ENCODE results near the gene GPBP1.
A peak's percentile ranks its signal among the peaks of the same experiment; 100 is the strongest.
"Not testable (repeated sequence)": the region's sequence is repeated elsewhere in the genome, so short reads cannot be mapped to it uniquely, and the experiment has no call there.

The GPBP1 gene, protein sequence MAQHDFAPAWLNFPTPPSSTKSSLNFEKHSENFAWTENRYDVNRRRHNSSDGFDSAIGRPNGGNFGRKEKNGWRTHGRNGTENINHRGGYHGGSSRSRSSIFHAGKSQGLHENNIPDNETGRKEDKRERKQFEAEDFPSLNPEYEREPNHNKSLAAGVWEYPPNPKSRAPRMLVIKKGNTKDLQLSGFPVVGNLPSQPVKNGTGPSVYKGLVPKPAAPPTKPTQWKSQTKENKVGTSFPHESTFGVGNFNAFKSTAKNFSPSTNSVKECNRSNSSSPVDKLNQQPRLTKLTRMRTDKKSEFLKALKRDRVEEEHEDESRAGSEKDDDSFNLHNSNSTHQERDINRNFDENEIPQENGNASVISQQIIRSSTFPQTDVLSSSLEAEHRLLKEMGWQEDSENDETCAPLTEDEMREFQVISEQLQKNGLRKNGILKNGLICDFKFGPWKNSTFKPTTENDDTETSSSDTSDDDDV

DNA sequence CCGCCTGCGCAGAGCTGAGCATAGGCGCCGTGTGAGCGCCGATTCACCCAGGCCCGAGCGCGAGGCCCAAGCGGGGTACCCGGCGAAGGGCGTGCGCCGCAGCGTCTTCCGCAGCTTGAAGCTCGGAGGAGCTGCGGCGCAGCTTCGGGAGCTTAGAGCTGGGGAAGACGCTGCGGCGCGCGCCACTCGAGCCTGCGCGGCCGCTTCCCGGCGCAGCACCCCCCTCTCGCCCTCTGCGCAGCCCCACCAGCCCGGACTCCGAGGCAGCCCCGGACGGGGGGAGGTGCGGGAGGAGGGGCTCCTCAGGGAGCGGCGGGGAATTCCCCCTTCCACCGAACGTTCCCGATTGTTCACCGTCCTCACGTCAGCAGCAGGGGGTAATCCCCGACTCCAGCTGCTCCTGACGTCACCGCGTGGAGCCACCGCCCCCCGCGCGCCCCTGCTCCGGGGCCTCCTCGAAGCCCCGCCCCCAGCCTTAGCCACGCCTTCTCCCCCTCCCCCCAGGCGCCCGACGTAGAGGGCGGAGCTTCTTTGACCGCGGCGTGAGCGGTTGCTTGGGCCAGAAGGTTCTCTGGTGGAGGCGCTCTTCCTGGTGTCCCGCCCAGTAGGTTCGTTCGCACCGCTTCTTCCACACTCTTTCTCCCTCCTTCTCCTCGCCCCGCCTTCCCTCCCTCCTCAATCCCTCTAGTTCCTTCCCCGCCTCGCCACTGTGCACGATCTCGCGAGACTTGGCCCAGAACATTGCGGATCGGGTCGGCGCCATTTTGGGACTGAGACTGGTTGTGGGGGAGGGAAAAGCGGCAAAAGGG, at the start of gene GPBP1:
Gene GPBP1, plus strand, starts transcription at position 741 of the 809 bp plus-strand sequence. CDS start 40,072 bp downstream, outside the sequence.
- DNase-seq (ENCODE audit: low read depth in 2 of 2), result peak; percentile 99

DNA sequence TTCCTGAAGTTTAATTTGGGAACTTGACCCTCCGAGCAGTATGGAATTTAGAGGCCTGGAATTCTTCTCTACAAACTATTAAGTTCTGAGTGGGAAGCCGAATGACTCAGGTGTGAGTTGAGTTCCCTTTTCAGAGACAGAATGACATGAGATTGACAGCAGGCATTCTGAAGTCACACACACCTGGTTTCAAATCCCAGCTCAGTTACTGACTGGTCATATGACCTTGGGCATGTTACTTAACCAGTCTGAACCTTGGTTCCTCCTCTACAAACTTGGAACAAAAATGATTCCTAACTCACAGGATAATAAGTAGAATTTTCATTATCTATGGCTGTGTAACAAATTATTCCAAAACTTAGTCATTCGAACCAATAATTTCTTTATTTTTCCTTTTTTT, 45.5 kb upstream of the GPBP1 start:
- DNase-seq (ENCODE audit: low read depth in 2 of 2), result no peak

DNA sequence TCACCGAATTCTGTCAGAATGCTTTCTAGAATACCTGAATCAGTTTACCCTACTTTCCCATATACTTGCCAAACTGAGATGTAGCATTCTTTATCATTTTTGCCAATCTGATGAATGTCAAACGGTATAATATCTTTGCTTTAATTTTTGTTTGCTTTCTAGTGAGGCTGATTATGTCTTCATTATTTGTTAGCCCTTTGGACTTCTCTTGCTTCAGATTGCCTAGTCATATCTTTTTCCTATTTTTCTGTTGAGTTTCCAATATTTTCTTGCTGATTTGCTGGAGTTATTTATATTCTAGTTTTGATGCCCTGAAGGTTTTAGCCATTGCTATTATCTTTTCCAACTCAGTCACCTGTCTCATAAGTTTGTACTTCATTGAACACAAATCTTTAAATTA, 40.3 kb upstream of the GPBP1 start:
- no peak for DNase-seq (ENCODE audit: low read depth in 2 of 2)

DNA sequence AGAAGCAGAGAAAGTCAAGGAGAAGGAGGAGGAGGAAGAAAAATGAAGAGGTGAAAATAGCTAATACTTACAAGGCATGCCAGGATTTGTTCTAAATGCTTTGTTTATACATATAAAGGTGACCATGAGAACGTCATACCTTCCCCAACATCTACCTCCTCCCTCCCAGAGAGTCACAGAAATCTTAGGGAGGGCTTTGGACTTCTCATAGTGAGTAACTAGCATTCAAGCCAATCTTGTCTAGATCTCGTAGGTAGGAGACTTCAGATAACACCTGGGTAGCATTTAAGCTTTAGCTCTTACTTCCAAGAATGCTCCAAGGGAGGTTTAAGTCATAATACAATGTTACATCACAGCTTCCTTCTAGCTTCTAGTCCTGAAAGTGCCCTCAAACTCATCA, 36.5 kb upstream of the GPBP1 start:
- no peak for DNase-seq (ENCODE audit: low read depth in 2 of 2)

DNA sequence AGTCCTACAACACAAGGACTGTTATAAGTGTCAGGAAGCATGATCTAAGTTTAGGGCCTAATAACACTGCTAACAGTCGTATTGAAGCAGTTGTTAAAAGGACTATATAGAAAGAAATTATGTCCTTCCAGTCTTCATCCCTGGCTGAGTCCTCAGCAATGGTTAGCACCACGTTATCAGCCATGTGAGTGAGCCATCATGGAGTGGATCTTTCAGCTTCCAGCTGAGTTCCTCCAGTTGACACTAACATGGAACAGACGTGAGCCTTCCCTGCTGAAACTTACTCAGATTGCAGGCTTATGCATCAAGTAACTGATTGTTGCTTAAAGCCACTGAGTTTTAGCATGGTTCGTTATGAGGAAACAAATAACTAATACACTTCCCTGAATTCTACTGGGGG, 21.5 kb upstream of the GPBP1 start:
- DNase-seq (ENCODE audit: low read depth in 2 of 2), result no peak

DNA sequence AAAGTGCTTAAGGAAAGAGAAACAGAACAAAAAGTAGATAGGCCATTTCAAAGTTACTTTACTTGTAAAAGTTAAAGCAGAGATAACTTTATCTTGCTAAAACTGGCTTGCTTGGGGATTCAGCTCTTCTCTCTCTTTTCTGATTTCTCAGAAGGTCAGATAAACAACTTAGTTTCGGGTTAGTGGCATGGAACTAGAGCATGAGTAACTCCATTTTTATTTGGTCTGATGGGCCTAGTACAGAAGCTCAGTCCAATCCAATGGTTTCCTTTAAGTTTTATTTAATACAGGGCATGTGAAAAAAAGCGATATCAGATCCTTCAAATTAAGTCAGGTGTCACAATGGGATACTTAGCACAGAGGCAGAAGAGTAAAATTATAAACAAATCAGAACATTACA, 18.8 kb upstream of the GPBP1 start:
- DNase-seq (ENCODE audit: low read depth in 2 of 2), result no peak

DNA sequence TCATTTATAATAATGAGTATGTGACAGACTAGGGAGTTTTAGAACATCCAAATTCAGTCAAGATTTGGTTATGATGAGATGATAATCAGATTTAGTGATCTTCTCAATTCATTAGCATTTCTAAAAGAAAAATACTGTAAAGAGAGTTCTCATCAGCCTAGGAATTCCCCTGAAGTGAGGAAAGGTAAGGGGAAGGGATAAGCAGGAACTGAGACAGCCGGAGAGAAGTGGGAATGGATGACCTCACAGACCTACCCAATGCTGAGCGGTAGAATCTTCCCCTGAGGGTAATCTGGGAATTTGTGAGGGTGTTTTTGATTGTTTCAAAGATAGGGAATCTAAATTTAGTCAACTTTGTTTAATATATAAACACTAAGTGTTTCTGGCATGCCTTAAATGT, 16.7 kb upstream of the GPBP1 start:
- DNase-seq (ENCODE audit: low read depth in 2 of 2), result no peak

DNA sequence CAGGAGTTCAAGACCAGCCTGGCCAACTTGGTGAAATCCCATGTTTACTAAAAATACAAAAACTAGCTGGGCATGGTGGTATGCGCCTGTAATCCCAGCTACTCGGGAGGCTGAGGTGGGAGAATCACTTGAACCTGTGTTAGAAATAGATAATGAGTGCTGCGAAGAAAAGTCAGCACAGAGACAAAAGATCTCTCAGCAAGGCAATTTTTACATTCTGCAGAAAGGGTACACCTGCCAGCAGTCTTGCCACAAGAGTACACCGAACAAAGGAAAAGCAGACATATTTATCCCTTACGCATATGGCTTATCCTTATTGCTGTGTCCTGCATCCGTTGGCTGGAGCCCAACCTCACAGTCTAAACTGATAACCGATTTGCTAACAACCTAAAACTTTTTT, 16.2 kb upstream of the GPBP1 start:
- no peak for DNase-seq (ENCODE audit: low read depth in 2 of 2)

DNA sequence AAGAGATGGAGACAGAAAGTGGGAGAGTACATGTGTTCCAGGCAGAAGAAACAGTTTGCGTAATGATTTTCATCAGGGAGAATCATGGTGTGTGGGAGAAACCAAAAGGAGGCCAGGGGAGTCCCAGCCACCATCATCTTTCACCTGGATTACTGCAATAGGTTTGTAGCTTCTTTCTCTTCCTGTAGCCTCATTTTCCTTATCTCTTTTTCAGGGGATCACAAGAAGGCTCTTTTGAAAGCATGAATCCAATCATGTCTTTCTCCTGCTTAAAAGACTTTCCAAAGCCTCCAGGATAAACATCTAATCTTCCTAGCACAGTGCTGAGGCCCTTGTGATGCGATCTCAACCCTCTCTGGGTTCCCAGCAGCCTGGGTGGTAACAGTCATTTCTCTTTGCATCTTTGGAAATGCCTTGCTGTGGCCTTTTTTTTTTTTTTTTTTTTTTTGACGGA, 10.3 kb upstream of the GPBP1 start:
- DNase-seq (ENCODE audit: low read depth in 2 of 2), result no peak

DNA sequence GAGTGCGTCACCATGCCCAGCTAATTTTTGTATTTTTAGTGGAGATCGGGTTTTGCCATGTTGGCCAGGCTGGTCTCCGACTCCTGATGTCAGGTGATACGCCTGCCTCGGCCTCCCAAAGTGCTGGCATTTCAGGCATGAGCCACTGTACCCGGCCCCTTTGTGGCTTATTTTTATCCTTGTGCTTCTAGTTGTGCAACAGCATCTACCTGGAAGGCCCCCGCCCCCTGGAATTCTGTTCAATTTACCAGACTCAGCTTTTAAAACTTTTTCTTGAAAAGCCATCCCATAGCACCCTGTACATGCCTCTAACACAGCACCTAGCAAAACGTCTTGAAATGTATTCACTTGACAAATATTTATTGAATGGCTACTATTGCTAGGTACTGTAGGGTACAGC, 9.7 kb upstream of the GPBP1 start:
- DNase-seq (ENCODE audit: low read depth in 2 of 2), result no peak

DNA sequence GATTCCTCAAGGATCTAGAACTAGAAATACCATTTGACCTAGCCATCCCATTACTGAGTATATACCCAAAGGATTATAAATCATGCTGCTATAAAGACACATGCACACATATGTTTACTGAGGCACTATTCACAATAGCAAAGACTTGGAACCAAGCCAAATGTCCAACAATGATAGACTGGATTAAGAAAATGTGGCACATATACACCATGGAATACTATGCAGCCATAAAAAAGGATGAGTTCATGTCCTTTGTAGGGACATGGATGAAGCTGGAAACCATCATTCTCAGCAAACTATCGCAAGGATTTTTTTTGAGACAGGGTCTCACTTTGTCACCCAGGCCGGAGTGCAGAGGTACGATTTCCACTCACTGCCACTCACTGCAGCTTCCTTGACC, 8.7 kb upstream of the GPBP1 start:
- DNase-seq (ENCODE audit: low read depth in 2 of 2), result not testable (repeated sequence)

DNA sequence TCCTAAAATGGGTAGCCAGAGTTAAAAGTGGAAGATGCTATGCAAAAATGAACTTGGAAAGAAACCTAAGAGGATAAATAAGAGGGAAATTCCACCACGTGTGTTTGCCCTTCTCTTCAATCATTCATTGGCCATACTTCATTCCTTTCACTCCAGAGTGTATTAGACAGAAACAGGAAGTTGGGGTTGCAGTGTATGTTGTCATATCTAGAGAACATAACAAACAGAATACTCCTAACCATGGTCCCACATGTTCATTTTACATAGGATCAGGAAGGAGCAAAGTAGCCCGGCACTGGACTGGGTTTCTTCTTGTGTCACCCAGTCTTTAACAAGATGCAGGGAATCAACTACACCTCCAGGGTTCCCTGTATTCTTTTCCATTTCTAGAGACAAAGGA, 7.6 kb upstream of the GPBP1 start:
- no peak for DNase-seq (ENCODE audit: low read depth in 2 of 2)

DNA sequence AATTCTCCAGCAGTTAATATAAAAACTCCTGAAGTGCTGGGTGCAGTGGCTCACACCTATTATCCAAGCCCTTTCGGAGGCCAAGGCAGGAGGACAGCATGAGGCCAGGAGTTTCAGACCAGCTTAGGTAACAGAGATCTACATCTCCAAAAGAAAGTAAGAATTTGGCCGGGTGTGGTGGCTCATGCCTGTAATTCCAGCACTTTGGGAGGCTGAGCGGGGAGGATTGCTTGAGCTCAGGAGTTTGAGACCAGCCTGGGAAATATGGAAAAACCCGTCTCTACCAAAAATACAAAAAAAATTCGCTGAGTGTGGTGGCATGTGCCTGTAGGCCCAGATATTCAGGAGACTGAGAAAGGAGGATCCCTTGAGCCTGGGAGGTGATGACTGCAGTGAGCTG, 6.7 kb upstream of the GPBP1 start:
- no peak for DNase-seq (ENCODE audit: low read depth in 2 of 2)

DNA sequence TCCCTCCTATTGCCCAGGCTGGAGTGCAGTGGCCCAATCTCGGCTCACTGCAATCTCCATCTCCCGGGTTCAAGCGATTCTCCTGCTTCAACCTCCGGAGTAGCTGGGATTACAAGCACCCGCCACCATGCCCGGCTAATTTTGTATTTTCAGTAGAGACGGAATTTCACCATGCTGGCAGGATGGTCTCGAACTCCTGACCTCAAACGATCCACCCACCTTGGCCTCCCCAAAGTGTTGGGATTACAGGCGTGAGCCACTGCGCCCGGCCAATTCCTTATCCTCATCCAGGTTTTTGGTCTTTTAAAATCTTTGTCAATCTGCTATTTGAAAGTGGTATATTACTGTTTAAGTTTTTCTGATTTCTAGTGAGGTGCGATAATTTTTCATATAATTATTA, 3.7 kb upstream of the GPBP1 start:
- not testable (repeated sequence) for DNase-seq (ENCODE audit: low read depth in 2 of 2)

DNA sequence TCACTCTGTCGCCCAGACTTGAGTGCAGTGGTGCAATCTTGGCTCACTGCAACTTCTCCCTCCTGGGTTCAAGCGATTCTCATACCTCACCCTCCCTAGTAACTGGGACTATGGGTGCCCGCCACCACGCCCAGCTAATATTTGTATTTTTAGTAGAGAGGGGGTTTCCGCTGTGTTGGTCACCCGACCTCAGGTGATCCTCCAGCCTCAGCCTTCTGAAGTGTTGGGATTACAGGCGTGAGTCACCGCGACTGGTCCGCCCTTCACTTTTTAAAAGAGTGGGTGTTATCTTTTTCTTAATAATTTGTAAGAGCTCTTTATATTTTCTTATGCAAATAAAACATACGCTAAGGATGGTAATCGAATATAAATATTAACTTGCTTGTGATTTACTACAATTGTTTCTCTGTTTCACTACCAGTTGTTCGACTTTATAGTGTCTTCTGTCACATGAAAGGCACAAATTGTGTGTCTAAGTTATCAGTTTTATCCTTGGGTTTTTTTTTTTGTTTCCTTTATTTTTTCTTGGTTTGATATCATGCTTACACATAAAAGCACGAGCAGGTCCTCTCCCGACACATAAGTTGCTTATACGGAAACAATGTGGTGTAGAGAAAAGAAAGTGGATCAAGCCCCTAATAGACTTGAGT, 1.9 kb upstream of the GPBP1 start:
- DNase-seq (ENCODE audit: low read depth in 2 of 2), result no peak

DNA sequence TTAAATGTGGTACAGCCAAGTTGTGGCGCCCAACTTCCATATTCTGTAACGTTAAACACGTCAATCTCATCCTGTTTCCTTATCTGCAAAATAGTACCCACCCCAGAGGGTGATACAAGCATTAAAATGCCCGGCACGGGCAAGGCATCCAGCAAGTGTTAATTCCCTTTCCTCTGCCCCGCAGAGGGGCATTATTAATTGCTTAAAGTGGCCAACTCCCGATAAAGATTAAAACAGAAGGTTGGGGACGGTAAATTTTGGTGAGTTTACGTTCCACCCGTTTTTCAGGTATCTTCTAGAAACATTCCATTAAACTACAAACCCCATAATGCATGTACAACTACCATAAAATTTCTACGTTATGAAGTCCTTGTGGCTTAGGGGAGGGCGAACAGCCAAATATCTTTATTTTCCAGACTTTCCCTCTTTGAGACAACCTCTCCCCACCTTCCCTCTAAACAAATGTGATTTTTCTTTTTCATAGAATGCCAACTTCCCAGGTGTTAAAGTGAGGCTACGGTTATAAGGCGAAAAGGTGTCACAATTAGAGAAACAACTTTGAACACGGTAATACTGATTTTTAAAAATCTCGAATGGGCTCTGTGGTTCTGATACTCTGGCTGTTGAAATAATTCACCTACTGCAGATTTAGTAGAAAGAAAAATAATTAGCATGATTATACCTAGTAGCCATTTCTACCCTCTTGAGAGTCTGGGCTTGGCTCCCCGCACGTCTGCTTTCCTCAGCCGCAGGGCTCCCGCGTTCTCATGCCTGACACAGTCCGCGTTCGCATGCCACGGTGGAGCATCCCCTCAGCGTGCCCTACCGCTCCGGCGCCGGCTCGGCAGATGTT, 1.2 kb upstream of the GPBP1 start:
- no peak for DNase-seq (ENCODE audit: low read depth in 2 of 2)

DNA sequence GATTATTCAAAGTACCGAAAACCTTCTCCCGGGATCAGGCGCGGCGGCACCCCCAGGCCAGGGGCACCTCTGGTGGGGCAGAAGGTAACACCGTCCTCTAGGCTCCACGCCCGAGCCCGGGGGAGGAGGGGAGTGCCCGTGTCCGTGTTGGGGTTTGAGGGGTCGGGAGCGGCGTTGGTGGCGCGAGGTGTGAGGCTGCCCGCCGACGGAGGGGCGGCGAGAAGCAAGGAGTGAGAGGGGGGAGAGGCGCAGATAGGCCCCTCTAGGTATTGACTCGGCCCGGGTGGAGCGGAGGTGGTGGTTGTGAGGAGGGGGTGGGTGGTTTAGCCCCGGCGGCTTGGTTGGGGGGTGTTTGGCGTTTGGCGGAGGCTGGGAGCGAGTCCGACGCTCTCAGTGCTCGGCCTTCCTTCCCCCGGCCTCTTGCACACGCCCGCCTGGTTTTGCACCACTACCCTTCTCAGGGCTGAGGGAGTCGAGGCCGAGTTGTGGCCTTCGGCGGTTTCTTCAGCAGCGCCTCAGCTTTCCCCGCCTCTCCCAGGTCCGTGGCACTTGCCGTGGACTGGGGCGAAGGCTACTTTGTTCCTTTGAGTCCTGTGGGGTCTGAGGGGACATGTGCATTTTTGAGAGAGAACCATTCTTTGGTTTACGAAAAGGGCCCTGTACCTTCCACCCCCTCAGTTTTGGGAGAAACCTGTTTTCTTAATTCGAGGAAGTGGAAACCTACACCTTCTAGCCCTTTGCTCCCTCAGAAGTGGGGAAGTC, 450 bp downstream of the GPBP1 start:
- no peak for DNase-seq (ENCODE audit: low read depth in 2 of 2)

DNA sequence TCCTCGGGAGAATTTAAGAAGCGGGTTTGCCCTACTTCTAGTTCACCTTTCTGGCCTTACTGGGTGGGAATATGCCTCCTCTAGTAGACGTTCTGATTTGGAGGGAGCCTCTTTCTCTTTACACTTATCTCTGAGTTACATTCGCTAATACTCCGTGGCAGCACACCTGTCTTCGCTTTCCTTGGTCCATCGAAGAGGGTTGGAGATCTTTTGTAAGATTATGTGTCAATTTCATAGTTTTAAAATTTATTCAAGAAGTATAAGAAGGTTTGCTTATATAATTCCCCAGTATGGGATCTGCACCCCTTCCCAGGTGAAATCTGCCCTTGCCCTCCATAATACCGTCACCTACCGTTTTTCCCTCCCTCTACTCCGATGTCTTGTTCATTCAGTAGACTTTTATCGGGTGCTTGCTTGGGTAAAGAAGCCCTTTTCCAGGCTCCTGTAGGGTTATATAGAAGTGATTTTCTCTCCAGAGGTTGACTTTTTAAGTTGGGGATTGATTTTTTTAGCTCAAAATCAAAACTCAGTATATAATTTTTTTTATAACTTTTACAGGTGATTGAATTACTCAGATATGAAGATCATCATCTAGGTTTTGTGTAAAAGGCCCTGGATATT, 1.1 kb downstream of the GPBP1 start:
- DNase-seq (ENCODE audit: low read depth in 2 of 2), result no peak

DNA sequence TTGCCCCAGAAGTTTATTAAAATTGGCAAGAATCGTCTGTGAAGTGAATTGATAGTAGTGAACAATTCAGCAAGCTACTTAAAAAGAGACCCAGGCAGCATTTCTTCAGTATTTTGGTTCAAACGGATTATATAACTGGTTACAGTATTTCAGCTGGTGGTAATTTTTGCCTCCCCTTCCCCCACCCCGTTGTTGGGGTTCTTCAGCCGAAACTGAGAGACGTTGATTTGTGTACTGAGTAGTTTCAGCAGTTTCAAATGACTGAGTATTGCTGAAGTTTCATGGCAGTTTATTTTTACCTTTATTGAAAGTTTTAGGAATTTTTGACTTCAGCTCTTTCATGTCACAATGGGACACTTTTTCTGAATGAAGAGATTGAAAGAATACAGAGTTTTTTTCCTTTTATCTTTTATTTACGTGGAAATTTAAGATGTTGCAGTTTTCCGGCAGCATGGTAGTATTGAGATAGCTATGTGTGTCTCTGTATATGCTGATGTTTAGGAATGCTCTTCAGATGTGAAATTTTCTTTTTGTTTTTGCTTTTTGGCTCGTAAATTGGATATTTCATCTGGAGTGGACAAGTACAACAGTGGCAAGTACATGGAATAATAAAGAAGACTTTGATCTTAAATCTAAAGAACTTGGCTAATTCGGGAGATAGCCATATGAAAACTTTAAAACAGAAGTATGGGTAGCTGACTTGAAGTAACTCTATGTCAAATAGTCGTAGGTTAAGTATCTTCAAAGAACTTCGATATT, 1.9 kb downstream of the GPBP1 start:
- no peak for DNase-seq (ENCODE audit: low read depth in 2 of 2)

Measured in fibroblast of skin of left biceps (primary cell).